Keratinocyte (primary cell): ENCODE results near the gene ADAMTS2. TPM values are rescaled to one million over a fixed set of nuclear protein-coding genes. Genes with fewer than 3 reads are reported as not detected.

ENCODE experiments used
- DNase-seq: peaks from one replicate; pipeline ENCODE4 v3.0.0-alpha.2; 2011; ENCODE audit warnings: low read depth, missing footprints, low spot score
- FAIRE-seq: peaks from 2 replicates; lab custom pipeline; 2011; peaks lifted over from hg19 to GRCh38; lab: Jason Lieb, UNC
- H2AFZ ChIP-seq: 2 replicates; pipeline ENCODE4 v1.6.0; 2012; ENCODE audit warnings: low read length, control low read depth, inconsistent platforms; ENCODE audit not compliant: control insufficient read depth
- H3K27ac ChIP-seq: 2 replicates; pipeline ENCODE4 v1.5.1; 2011; ENCODE audit warnings: low read length; ENCODE audit not compliant: control insufficient read depth, insufficient read depth
- H3K27me3 ChIP-seq: 3 replicates; pipeline ENCODE4 v1.6.0; 2011; ENCODE audit warnings: low read length; ENCODE audit not compliant: control insufficient read depth, insufficient read depth; ENCODE audit errors: extremely low read depth
- H3K36me3 ChIP-seq, 2 experiments: 2 replicates in 1 of 2; 3 replicates in 1 of 2; pipeline ENCODE4 v1.5.1; 2011; ENCODE audit warnings: low read length in 2 of 2, mild to moderate bottlenecking in 1 of 2; ENCODE audit not compliant: control insufficient read depth in 2 of 2, insufficient read depth in 2 of 2; ENCODE audit errors: extremely low read depth in 1 of 2
- H3K4me1 ChIP-seq: 3 replicates; pipeline ENCODE4 v1.5.1; 2011; ENCODE audit warnings: low read length; ENCODE audit not compliant: control insufficient read depth, insufficient read depth; ENCODE audit errors: extremely low read depth
- H3K4me2 ChIP-seq: 3 replicates; pipeline ENCODE4 v1.6.0; 2011; ENCODE audit warnings: low read depth, low read length; ENCODE audit not compliant: control insufficient read depth, insufficient read depth; ENCODE audit errors: extremely low read depth
- H3K4me3 ChIP-seq, 3 experiments: fragments of 200-600 bp in 1 of 3; sonication (generic) in 1 of 3; 2 replicates in 2 of 3; 3 replicates in 1 of 3; pipeline ENCODE4 v1.5.1; 2011 to 2016; ENCODE audit warnings: low read length in 3 of 3, mild to moderate bottlenecking in 3 of 3, control low read depth in 2 of 3, inconsistent platforms in 1 of 3, low read depth in 1 of 3, mixed read lengths in 1 of 3, mixed run types in 1 of 3, moderate library complexity in 1 of 3; ENCODE audit not compliant: control insufficient read depth in 2 of 3, insufficient read depth in 2 of 3; ENCODE audit errors: extremely low read depth in 1 of 3
- H3K79me2 ChIP-seq: 2 replicates; pipeline ENCODE4 v1.6.0; 2012; ENCODE audit warnings: low read length; ENCODE audit not compliant: control insufficient read depth, insufficient read depth
- H3K9ac ChIP-seq: 3 replicates; pipeline ENCODE4 v1.6.0; 2011; ENCODE audit warnings: low read length; ENCODE audit not compliant: control insufficient read depth, insufficient read depth; ENCODE audit errors: extremely low read depth
- H3K9me1 ChIP-seq: 3 replicates; pipeline ENCODE4 v1.6.0; 2011; ENCODE audit warnings: low read length; ENCODE audit not compliant: control insufficient read depth, insufficient read depth; ENCODE audit errors: extremely low read depth
- H3K9me3 ChIP-seq: 2 replicates; pipeline ENCODE4 v1.5.1; 2012; ENCODE audit warnings: low read depth, low read length; ENCODE audit not compliant: control insufficient read depth
- H4K20me1 ChIP-seq: 3 replicates; pipeline ENCODE4 v1.6.0; 2011; ENCODE audit warnings: low read length; ENCODE audit not compliant: control insufficient read depth, insufficient read depth; ENCODE audit errors: extremely low read depth
- CTCF ChIP-seq, 3 experiments: IDR thresholded peaks in 1 of 3; conservative IDR thresholded peaks in 1 of 3; optimal IDR thresholded peaks in 1 of 3; 2 replicates in 2 of 3; 3 replicates in 1 of 3; pipeline versions ENCODE3 to v1.5.1; 2011; ENCODE audit warnings: low read length in 3 of 3, mild to moderate bottlenecking in 3 of 3, moderate library complexity in 2 of 3, control low read depth in 1 of 3, inconsistent platforms in 1 of 3; ENCODE audit not compliant: insufficient read depth in 2 of 3; ENCODE audit errors: extremely low read depth in 1 of 3
- EZH2 ChIP-seq: IDR thresholded peaks from one replicate; pipeline ENCODE4 v1.6.1; 2012; ENCODE audit warnings: inconsistent platforms, mild to moderate bottlenecking, low read length, moderate library complexity
- dilution Hi-C: fragments of 300-500 bp; cut with MboI; formaldehyde crosslinking; loops from one replicate; pipeline ENCODE4 v1.7.0; 2020; ENCODE audit warnings: low sequenced_read_pairs; ENCODE audit not compliant: extremely low pct_ligation_motif_present
- polyA plus RNA-seq, 5 experiments: library from polyadenylated mRNA; depleted of rRNA in 3 of 5; stranded (reverse) in 3 of 5; stranded (forward) in 1 of 5; unstranded in 1 of 5; fragments of >200 nt; gene quantifications; 1 replicate in 1 of 5; 2 replicates in 3 of 5; 3 replicates in 1 of 5; pipeline versions ENCODE4 v1.2.1 to v1.2.3, GENCODE V29; 2011 to 2012; ENCODE audit warnings: missing spikeins in 2 of 5, low read depth in 1 of 5, low replicate concordance in 1 of 5

The ADAMTS2 gene
- polyA plus RNA-seq, 1 donor (not counting 4 experiments of a cell fraction or from before 2014, with no cell fraction given): not detected

GRCh38 chr5:179115845-179116524 is 229.3 kb downstream of the ADAMTS2 start:
- Histone ChIP-seq H3K9me1 (no peaks in the 10 kb centered on the region), H3K79me2 (no peaks in the 10 kb centered on the region), H3K36me3 (no peaks in the 10 kb centered on the region), H2AFZ (no peak overlapping the region), H3K27me3 (no peaks in the 10 kb centered on the region), H3K4me1 (no peaks in the 10 kb centered on the region), H3K9me3 (peaks cover 9% of the 10 kb centered on the region), H3K4me2 (no peak overlapping the region), H3K9ac (no peak overlapping the region), H4K20me1 (no peaks in the 10 kb centered on the region), H3K4me3 (no peak overlapping the region), H3K27ac (no peak overlapping the region)
- no peak for DNase-seq
- FAIRE-seq: no peak
- dilution Hi-C loops: no loop called here
- no peak for TF ChIP-seq CTCF (optimal IDR thresholded peaks at IDR 0.05 in 1 of 3, IDR thresholded peaks at IDR 0.05 in 1 of 3, conservative IDR thresholded peaks at IDR 0.05 in 1 of 3; ENCODE audit: extremely low read depth in 1 of 3, insufficient read depth in 2 of 3, low read length in 3 of 3)
- no peak for TF ChIP-seq EZH2

GRCh38 chr5:179115307-179115706 is 230.0 kb downstream of the ADAMTS2 start:
- Histone ChIP-seq H3K9me1 (no peaks in the 10 kb centered on the region), H3K36me3 (no peaks in the 10 kb centered on the region), H2AFZ (no peak overlapping the region), H4K20me1 (no peaks in the 10 kb centered on the region), H3K9me3 (peaks cover 9% of the 10 kb centered on the region), H3K4me2 (no peak overlapping the region), H3K79me2 (no peaks in the 10 kb centered on the region), H3K4me3 (no peak overlapping the region), H3K27me3 (no peaks in the 10 kb centered on the region), H3K4me1 (no peaks in the 10 kb centered on the region), H3K9ac (no peak overlapping the region), H3K27ac (no peak overlapping the region)
- dilution Hi-C loops: no loop called here
- DNase-seq: no peak
- no peak for TF ChIP-seq EZH2
- no peak for TF ChIP-seq CTCF (optimal IDR thresholded peaks at IDR 0.05 in 1 of 3, IDR thresholded peaks at IDR 0.05 in 1 of 3, conservative IDR thresholded peaks at IDR 0.05 in 1 of 3; ENCODE audit: extremely low read depth in 1 of 3, insufficient read depth in 2 of 3, low read length in 3 of 3)
- no peak for FAIRE-seq
